Cardiac fibroblast (primary cell): Measurements from ENCODE around the gene ASB18.
A peak's percentile ranks its signal among the peaks of the same experiment; 100 is the strongest.

ENCODE experiments used
- DNase-seq, 2 donors: peaks; one replicate each; pipeline versions ENCODE4 v3.0.0 to v3.0.0-alpha.2; 2010; ENCODE audit warnings: low read depth in 2 of 2
- H3K4me3 ChIP-seq, 2 donors: replicated peaks in 1 of 2; 1 replicate in 1 of 2; 2 replicates in 1 of 2; pipeline ENCODE4 v1.5.1; 2011; ENCODE audit warnings: low read depth in 2 of 2, low read length in 2 of 2, mild to moderate bottlenecking in 2 of 2, moderate library complexity in 1 of 2
- TF ChIP-seq, protein P1 (sequence below): IDR thresholded peaks from one replicate; pipeline ENCODE4 v1.5.1; 2011; ENCODE audit warnings: low read depth, mild to moderate bottlenecking, low read length, inconsistent platforms

Gene ASB18, protein sequence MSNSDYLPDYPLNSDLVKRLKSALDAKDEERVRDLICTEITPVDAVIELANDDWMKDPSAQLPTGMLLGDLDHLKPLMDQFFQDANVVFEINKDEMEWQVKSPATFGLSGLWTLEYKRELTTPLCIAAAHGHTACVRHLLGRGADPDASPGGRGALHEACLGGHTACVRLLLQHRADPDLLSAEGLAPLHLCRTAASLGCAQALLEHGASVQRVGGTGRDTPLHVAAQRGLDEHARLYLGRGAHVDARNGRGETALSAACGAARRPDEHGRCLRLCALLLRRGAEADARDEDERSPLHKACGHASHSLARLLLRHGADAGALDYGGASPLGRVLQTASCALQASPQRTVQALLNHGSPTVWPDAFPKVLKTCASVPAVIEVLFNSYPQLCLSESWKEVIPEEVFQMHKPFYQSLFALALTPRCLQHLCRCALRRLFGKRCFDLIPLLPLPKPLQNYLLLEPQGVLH

DNA sequence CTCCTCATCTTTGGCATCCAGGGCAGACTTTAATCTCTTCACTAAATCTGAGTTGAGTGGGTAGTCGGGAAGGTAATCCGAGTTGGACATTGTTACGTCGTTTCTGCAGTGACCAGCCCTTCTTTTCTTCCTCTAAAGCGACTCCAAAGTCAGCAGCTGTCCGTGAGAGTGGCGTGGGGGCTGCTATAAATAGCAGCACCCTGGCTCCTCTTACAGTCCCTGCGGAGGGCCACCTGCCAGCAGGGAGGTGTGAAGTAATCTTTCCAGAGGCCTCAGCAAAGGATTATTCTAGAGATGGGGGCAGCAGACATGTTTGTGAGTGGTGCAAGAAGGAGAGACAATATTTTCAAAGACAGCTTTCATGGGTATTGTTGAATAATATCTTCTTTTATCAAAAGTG, at the start of gene ASB18:
ASB18 (minus strand) TSS at position 151 of the 400 bp plus-strand sequence; CDS start at position 90, 61 bp downstream.
- DNase-seq: no peak
- no peak within 1 kb of the TSS for H3K4me3 ChIP-seq
- TF ChIP-seq, protein P1, sequence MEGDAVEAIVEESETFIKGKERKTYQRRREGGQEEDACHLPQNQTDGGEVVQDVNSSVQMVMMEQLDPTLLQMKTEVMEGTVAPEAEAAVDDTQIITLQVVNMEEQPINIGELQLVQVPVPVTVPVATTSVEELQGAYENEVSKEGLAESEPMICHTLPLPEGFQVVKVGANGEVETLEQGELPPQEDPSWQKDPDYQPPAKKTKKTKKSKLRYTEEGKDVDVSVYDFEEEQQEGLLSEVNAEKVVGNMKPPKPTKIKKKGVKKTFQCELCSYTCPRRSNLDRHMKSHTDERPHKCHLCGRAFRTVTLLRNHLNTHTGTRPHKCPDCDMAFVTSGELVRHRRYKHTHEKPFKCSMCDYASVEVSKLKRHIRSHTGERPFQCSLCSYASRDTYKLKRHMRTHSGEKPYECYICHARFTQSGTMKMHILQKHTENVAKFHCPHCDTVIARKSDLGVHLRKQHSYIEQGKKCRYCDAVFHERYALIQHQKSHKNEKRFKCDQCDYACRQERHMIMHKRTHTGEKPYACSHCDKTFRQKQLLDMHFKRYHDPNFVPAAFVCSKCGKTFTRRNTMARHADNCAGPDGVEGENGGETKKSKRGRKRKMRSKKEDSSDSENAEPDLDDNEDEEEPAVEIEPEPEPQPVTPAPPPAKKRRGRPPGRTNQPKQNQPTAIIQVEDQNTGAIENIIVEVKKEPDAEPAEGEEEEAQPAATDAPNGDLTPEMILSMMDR: no peak

DNA sequence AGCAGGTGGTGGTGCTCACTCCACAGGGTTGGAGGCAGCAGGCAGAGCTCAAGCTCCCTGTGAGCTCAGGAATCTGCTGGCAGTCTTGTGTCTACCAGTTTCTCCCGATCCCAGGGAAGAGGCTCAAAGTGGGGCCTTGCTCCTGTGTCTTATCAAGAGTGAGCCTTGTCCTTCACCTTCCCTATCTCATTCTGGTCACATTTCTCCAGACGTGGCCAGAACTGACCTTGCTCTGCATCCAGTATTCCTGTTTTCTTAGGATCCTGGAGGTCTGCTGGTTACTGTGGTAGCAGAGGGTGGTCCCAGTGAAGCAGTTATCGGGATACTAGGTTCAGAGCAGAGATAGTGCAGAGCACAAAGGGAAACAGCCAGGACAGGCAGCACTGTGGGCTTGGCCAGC, 47.1 kb upstream of the ASB18 start:
- TF ChIP-seq, protein P1: no peak
- no peak overlapping the region for H3K4me3 ChIP-seq
- DNase-seq: no peak

DNA sequence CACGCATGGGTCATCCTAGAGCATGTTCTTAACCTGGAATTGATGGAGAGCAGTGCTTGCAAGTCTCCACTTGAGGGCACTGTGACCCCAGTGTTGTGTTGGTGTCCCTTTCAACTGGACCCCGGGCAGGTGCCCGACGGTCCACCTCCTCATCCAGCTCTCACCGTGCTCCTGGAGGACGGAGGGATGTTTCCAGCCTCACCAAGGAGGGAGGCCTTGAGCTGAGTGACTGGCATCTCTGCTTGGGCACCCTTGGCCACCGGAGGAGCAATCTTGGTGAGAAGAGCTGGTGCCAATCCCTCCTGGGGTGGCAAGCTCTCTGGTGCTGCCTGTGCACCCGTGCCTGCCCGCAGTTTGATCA, 45.4 kb upstream of the ASB18 start:
- TF ChIP-seq, protein P1: no peak
- no peak overlapping the region for H3K4me3 ChIP-seq
- peak; percentile 2 to 12 for DNase-seq

DNA sequence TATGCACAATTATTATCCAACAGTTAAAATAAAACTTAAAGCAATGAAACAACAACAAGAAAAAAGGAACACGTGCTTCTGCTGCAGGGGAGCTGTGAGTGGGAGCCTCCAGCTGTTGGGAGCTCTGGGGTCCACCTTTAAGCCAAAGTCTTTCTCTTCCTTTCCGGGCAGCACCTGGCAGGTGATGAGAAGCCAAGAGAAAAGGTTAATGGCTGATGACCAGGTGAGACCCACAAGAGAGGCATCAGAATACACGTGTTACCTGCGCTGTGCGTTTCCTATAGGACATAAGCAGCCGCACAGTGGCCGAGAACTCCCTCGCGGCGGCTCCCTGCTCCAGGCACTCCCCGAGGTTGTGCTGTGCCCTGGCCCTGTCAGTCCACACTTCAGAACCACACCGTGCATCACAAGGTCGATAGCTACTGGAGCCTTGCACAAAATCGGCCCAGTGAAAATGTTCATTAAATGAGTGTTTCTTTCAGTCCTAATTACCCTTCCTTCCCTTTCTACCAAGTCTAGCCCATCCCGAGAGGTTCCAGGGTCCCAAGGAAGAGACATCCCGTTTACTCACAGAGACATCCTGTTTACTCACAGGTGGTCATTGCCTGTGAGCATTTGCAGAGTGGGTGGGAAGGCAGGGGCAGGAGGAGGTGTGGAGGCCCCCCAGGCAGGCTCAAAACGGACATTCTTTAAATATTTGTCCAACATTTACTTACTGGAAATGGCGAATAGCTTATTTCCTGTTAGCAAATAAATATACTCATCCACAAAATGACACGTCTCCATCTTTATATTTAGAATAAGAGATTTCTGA, 44.9 kb upstream of the ASB18 start:
- TF ChIP-seq, protein P1: no peak
- DNase-seq: no peak
- no peak overlapping the region for H3K4me3 ChIP-seq

DNA sequence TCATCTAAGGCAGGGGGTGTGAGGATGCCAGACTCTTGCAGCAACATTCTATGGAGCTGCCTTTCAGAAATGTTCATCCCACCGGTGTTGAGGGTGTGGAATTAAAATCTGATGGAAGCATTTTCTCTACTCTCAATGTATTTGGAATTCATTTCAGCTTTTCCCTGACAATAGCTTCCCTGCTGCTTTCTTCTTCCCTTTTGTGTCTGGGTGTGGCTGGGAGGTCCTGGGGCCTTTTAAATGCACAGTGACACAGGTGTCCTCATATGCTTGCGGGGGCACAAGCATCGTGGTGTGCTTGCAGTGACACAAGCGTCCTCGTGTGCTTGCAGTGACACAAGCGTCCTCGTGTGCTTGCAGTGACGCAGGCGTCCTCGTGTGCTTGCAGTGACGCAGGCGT, 43.4 kb upstream of the ASB18 start:
- DNase-seq: no peak
- H3K4me3 ChIP-seq: no peak overlapping the region
- TF ChIP-seq, protein P1: no peak

DNA sequence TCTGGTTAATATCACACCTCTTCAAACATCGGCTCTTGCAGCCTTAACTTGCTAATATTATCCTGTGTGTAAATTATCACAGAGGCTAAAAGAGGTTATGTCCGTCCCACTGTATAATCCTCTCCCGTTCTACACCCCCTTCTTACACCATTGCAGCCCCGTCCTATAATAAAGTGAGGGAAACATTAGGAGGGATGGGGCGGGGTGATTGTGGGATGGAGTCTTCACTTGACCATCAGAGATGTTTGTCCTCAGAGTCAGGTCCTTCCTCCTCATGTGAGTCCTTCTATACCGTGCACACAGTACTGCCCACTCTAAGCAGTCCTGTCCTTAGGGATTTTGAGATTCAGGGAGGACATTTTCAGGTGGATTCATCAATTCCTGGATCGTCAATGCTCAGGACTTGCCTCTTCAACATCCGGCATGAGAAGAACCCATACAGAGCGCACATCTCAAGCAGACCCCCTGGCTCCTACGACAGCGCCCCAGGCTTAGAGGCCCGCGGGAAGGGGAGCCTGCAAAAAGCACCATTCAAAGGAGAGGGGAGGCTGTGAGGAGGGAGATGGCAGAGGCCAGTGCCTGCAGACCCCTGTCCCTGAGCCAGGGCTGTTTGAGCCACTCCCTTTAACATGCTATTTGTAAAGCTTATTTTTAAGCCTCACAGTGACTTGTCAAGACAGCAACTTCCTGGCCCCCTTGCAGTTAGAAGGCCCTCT, 42.8 kb upstream of the ASB18 start:
- no peak overlapping the region for H3K4me3 ChIP-seq
- TF ChIP-seq, protein P1: no peak

More for the DNA sequence above, 42.8 kb upstream of the ASB18 start:
- DNase-seq: no peak
